Measurements from ENCODE around the gene OR2AG1.
A peak's percentile ranks its signal among the peaks of the same experiment; 100 is the strongest.

The OR2AG1 gene

DNA sequence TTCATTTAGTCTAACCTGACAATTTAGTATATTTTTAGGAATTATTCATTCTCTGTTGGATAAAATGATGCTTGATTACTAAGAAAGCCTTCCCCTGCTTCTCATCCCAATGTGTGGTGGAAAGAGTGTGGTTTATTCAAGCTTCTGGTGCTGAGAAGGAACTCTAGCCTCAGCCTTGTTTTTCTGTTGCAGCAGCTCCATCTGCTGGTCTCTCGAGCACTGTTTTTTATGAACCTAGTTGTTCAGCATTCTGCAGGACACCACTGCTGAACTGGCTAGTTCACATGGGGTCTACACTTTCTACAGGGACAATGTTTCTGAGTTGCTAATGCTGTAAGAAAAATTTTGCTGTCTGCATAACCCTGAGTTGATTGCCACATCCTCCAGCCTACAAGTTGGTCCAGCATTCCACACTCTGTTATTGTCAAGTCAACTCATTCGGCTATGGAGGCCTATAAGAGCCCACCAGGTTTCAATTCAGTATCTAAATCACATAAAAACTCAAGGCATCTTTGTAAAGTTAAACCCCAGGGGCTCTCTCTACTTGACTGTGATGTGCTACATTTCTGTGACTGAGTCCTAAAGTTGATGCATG is 25.4 kb upstream of the OR2AG1 start:
- no peak overlapping the region for H3K4me3 ChIP-seq (replicated peaks; ENCODE audit: low read depth, low read length)
- TF ChIP-seq, protein P1, sequence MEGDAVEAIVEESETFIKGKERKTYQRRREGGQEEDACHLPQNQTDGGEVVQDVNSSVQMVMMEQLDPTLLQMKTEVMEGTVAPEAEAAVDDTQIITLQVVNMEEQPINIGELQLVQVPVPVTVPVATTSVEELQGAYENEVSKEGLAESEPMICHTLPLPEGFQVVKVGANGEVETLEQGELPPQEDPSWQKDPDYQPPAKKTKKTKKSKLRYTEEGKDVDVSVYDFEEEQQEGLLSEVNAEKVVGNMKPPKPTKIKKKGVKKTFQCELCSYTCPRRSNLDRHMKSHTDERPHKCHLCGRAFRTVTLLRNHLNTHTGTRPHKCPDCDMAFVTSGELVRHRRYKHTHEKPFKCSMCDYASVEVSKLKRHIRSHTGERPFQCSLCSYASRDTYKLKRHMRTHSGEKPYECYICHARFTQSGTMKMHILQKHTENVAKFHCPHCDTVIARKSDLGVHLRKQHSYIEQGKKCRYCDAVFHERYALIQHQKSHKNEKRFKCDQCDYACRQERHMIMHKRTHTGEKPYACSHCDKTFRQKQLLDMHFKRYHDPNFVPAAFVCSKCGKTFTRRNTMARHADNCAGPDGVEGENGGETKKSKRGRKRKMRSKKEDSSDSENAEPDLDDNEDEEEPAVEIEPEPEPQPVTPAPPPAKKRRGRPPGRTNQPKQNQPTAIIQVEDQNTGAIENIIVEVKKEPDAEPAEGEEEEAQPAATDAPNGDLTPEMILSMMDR (IDR thresholded peaks at IDR 0.05; ENCODE audit: insufficient read depth, low read length, poor library complexity, severe bottlenecking): peak; percentile 76
- no peaks in the 10 kb centered on the region for H3K27me3 ChIP-seq (replicated peaks; ENCODE audit: control insufficient read depth, insufficient read depth, low read length)
- no peaks in the 10 kb centered on the region for H3K36me3 ChIP-seq (ENCODE audit: control insufficient read depth, insufficient read depth, low read length)
- no peak for DNase-seq (ENCODE audit: extremely low read depth, insufficient read length)

DNA sequence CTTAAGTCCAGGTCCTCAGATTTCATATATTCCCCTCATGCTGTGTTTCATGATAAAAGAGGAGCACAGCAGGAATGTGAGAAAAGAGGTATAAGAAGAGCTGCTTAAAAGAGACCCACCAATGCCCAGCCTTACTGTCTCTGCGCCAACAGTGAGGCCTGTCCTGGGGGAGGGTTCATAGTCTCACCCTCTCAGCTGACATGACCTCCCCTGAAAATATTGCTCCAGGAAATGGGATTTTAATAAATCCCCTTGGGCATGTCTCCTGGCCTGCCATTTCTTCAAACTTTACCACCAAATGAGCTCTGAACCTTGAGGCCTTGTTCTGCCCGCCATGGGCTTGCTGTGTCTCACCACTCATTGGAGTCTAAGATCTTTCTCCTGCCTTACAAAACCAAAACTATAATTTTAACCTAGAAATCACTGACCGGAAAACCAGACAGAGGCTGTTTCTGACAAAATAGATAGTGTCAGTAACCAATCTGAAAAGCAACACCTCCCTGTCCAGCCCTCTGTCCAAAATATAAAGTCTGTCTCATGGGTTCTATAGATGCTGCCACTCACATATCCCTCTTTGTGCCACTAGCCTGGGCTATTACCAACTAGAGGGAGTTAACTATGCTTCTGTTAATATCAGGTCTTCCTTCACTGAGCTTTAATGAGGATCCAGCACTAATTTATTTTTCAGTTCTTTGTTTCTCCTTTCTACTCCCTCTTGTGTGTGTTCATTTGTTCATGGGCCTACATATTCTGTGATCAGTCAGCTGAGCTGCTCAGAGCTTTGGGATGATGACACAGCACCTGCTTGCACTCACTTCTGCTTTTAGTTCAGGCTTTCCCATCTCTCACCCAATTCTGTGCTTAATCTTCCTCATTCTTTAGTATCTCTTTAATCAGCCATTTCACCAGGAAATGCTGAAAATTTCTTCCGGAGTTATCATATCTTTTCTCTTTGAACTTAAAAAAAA is 10.6 kb upstream of the OR2AG1 start, which contains the start of gene OR2AG2:
Gene OR2AG2 (minus strand): TSS at position 51 of the 968 bp plus-strand sequence. CDS start 3,019 bp downstream, outside the sequence.
- TF ChIP-seq, protein P1 (IDR thresholded peaks at IDR 0.05; ENCODE audit: insufficient read depth, low read length, poor library complexity, severe bottlenecking): no peak
- peak; percentile 31 for DNase-seq (ENCODE audit: extremely low read depth, insufficient read length)
- Histone ChIP-seq H3K4me3 (replicated peaks; ENCODE audit: low read depth, low read length) (no peak within 1 kb of the TSS), H3K27me3 (replicated peaks; ENCODE audit: control insufficient read depth, insufficient read depth, low read length) (no peaks in the 10 kb centered on the region), H3K36me3 (ENCODE audit: control insufficient read depth, insufficient read depth, low read length) (no peaks in the 10 kb centered on the region)

DNA sequence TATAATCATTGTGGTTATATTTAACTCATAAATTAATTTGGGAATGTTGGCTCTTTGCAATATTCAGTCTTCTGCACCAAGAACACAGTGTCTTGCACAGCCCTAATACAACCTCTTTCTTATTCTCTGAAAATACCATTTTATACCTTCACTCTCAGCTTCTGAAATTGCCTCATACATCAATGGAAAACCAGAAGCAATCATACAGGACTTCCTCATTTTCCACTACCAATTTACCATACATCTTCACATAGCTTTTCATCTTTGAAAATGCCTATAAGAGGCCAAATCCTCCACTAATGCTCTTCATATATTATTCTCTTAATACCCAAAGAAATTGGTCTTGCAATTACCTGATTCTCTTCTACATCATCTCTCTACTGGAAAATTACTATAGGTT is 4.3 kb upstream of the OR2AG1 start:
- no peaks in the 10 kb centered on the region for H3K27me3 ChIP-seq (replicated peaks; ENCODE audit: control insufficient read depth, insufficient read depth, low read length)
- no peak for DNase-seq (ENCODE audit: extremely low read depth, insufficient read length)
- H3K36me3 ChIP-seq (ENCODE audit: control insufficient read depth, insufficient read depth, low read length): no peaks in the 10 kb centered on the region
- no peak overlapping the region for H3K4me3 ChIP-seq (replicated peaks; ENCODE audit: low read depth, low read length)
- TF ChIP-seq, protein P1 (IDR thresholded peaks at IDR 0.05; ENCODE audit: insufficient read depth, low read length, poor library complexity, severe bottlenecking): no peak

DNA sequence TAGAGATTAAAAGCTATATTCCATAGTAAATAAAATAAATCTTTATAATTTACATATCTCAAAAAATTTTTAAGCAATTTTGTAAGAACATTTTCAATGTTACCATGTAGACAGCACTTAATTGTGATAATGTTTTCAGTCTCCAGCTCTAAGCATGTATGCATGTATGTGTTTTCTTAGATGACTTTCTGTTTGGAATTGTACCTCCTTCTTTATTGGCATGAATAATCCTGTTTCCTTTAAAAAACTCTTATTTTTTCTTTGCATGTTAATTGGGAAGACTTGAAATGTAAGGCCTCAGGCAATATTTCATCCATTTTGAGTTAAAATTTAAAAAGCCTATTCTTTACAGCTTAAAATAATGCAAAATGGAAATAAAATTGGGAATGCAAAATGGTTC is 2.0 kb upstream of the OR2AG1 start:
- no peaks in the 10 kb centered on the region for H3K27me3 ChIP-seq (replicated peaks; ENCODE audit: control insufficient read depth, insufficient read depth, low read length)
- H3K36me3 ChIP-seq (ENCODE audit: control insufficient read depth, insufficient read depth, low read length): no peaks in the 10 kb centered on the region
- no peak overlapping the region for H3K4me3 ChIP-seq (replicated peaks; ENCODE audit: low read depth, low read length)
- TF ChIP-seq, protein P1 (IDR thresholded peaks at IDR 0.05; ENCODE audit: insufficient read depth, low read length, poor library complexity, severe bottlenecking): no peak
- DNase-seq (ENCODE audit: extremely low read depth, insufficient read length): no peak

DNA sequence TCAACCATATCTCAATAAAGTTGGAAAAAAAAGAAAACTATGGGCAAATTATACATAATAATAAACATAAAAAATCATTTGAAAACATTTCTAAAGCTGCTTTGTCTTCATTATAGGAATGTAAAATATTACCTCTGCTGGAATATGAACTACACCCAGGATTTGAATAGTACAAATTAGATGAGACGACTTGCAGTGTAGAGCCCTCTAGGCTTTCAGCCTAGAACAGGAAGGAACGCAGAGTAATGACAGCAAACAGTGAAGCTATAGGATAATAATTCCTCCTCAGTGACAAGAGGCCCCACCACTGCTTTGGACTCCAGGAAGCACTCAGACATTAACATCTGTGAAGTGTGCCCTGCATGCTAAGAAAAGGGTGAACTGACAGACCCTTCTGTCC is 7.7 kb downstream of the OR2AG1 start:
- H3K4me3 ChIP-seq (replicated peaks; ENCODE audit: low read depth, low read length): no peak overlapping the region

More for the DNA sequence above, 7.7 kb downstream of the OR2AG1 start:
- TF ChIP-seq, protein P1 (IDR thresholded peaks at IDR 0.05; ENCODE audit: insufficient read depth, low read length, poor library complexity, severe bottlenecking): no peak
- Histone ChIP-seq H3K27me3 (replicated peaks; ENCODE audit: control insufficient read depth, insufficient read depth, low read length) (no peaks in the 10 kb centered on the region), H3K36me3 (ENCODE audit: control insufficient read depth, insufficient read depth, low read length) (no peaks in the 10 kb centered on the region)
- DNase-seq (ENCODE audit: extremely low read depth, insufficient read length): no peak
